GM12873 (cell line): ENCODE results near the gene PNPLA5.

Experiments
- TF ChIP-seq, protein P1 (sequence below): IDR thresholded peaks from 2 replicates; pipeline ENCODE4 v1.5.1; 2012; ENCODE audit warnings: low read depth, mild to moderate bottlenecking, moderate library complexity, low read length, control low read depth; ENCODE audit not compliant: insufficient read depth; ENCODE audit errors: missing control alignments

PNPLA5 gene

GRCh38 chr22:43883719-43884415 lies 7.9 kb downstream of the PNPLA5 start:
- TF ChIP-seq, protein P1, sequence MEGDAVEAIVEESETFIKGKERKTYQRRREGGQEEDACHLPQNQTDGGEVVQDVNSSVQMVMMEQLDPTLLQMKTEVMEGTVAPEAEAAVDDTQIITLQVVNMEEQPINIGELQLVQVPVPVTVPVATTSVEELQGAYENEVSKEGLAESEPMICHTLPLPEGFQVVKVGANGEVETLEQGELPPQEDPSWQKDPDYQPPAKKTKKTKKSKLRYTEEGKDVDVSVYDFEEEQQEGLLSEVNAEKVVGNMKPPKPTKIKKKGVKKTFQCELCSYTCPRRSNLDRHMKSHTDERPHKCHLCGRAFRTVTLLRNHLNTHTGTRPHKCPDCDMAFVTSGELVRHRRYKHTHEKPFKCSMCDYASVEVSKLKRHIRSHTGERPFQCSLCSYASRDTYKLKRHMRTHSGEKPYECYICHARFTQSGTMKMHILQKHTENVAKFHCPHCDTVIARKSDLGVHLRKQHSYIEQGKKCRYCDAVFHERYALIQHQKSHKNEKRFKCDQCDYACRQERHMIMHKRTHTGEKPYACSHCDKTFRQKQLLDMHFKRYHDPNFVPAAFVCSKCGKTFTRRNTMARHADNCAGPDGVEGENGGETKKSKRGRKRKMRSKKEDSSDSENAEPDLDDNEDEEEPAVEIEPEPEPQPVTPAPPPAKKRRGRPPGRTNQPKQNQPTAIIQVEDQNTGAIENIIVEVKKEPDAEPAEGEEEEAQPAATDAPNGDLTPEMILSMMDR: no peak

GRCh38 chr22:43883012-43883661 lies 8.7 kb downstream of the PNPLA5 start:
- TF ChIP-seq, protein P1: peak; percentile 87

DNA sequence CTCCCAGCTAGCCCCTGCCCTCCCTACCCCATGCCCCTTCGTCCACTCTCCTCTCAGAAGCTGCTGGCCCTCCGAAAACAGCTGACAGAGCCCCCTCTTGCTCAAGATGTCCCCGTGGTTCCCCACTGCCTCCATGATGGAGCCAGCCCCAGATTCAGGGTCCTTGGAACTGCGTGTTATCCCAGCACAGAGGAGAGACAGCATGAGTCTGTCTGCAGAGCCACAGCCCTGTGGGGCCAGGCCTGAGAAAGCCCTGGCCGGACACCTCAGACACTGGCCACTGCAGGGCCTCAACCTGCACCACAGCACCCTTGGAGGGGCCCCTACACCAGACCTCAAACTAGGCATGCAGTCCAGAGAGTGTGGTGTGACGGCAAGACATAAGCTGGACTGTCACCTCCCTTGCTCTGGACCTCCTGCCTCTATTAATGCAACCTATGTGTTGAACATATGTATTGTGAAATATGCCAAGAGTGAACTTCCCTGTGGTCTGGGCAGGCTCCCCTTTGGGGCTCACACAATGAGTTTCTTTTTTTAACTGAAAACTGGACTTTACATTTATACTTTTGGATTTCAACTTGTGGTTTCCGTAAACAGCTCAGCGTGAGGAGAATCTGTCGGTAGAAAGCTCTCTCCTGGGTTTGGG lies 9.6 kb downstream of the PNPLA5 start:
- TF ChIP-seq, protein P1: no peak

DNA sequence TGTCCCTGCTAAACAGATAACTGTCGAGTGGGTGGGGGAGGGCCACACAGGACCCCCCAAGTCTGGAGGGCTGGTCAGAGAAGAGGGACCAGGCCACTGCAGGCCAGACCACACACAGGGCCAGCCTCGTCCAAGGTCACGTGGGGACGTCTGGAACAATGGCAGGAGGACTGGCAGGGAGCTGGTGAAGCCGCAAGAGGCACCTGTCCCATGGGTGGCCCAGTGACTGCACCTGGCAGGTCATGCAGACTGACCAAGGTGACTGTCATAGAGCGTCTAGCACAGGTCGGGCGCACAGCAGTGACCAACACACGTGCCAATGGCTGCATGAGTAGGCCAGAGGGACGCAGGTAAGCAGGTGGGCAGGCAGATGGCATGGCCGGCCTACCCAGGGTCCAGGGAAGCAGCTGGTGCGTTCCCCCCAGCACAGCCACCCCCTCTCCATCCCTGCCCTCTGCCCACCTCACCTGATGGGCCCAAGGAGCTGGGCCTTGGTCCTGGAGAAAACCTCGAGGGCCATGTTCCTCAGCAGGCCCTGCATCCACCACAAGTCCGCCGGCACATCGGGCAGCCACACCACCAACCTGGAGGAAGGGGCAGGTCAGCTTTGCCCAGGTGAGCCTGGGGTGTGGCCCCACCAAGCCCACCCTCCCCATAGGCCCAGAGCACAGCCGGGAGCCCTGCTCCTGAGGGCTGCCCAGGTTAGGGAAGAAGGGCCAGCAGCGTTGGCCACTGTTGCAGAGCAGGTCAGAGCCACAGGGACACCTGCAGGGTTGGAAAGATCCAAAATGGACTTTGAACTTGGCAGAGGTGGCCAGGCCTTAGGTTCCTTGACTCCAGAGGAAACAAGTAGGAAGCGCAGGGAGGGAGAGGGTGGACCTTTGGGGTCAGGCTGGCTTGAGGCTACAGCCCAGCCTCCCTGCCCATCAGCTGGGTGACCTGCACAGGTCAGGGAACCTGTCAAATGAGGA lies 10.4 kb downstream of the PNPLA5 start:
- TF ChIP-seq, protein P1: no peak

DNA sequence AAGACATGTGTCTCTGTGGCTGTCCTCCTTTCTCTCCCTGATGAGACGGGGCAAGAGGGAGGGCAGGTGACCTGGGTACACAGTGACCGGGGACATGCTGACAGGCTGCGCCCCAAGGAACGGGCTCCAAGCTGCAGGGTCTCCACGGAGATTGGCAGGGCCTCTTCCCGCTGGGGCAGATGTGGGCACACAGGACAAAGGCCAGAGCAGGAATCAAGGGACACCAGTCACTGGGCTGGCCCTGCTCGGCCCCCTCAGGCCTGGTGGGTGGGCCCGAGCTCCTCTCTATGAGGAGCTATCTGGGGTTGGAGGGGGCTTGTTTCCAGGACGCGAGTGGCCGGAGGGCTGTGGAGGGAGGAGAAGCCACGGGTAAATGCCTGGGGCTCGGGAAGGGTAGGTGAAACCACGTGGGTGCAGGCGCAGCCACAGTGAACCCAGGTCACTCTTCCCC lies 11.2 kb downstream of the PNPLA5 start:
- TF ChIP-seq, protein P1: no peak

DNA sequence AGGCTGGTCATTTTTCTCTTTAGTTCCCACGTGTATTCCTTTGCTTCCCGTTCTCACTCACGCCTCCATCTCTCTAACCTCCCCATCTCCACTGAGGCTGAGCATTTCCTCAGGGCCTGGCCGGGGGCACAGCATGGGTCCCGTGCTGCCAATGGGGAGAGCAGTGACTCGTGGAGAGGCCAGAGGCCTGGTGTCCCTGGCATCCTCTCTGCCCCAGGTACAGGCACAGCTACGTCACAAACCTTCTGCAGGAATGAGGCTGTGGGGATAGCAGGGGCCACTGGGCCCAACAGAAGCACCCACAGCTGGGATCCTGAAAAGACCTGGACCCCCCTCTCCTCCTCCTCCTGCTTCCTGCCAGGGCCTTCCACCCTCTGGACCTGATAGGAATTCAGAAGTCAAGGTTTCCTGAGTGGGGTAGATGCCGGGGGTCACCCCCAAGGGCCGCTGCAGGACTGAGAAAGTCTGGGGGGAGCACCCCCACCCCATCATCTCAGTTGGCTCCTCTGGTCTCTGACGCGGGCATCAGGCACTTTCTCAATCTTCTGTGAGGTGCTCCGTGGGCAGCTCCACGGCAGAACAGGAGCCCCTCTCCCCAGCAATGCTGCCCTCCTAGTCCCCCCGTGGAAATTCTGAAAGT lies 11.8 kb downstream of the PNPLA5 start:
- TF ChIP-seq, protein P1: no peak
